Dendritic cell treated with granulocyte-macrophage colony-stimulating factor and Interleukin-4, amounts not matched to agents 40 ng/mL and 50 ng/mL, for 4 days (primary cell): ENCODE data around the gene SETBP1.

Experiments
- H3K27ac Mint-ChIP-seq: one replicate; pipeline ENCODE4 v1.8.0; 2022; ENCODE audit warnings: mild to moderate bottlenecking, mixed read lengths
- H3K27me3 Mint-ChIP-seq: one replicate; pipeline ENCODE4 v1.8.0; 2022; ENCODE audit warnings: mild to moderate bottlenecking, mixed read lengths
- H3K36me3 Mint-ChIP-seq: one replicate; pipeline ENCODE4 v1.8.0; 2022; ENCODE audit warnings: low read depth, mixed read lengths
- H3K4me1 Mint-ChIP-seq: one replicate; pipeline ENCODE4 v1.8.0; 2022; ENCODE audit warnings: low read depth, mixed read lengths
- H3K4me3 Mint-ChIP-seq: one replicate; pipeline ENCODE4 v1.8.0; 2022; ENCODE audit warnings: mild to moderate bottlenecking, moderate library complexity, mixed read lengths
- H3K9me3 Mint-ChIP-seq: one replicate; pipeline ENCODE4 v1.8.0; 2022; ENCODE audit warnings: mixed read lengths
- intact Hi-C: fragments of 100-400 bp; cut with micrococcal nuclease; formaldehyde crosslinking; loops from one replicate; pipeline ENCODE4 v1.15.0; 2022

Gene SETBP1

GRCh38 chr18:44859263-44859662 is 178.6 kb downstream of the SETBP1 start:
- H3K27me3 Mint-ChIP-seq: peaks cover 35% of the 10 kb centered on the region
- H3K9me3 Mint-ChIP-seq: no peaks in the 10 kb centered on the region
- no peak overlapping the region for H3K27ac Mint-ChIP-seq
- no peak overlapping the region for H3K4me3 Mint-ChIP-seq
- peaks cover 8% of the 10 kb centered on the region for H3K4me1 Mint-ChIP-seq
- H3K36me3 Mint-ChIP-seq: no peaks in the 10 kb centered on the region
- intact Hi-C loops: no loop called here

- H3K4me1 Mint-ChIP-seq: peaks cover 8% of the 10 kb centered on the region
- intact Hi-C loops: no loop called here
- H3K27me3 Mint-ChIP-seq: peaks cover 37% of the 10 kb centered on the region
- no peak overlapping the region for H3K4me3 Mint-ChIP-seq
- H3K9me3 Mint-ChIP-seq: no peaks in the 10 kb centered on the region
- H3K27ac Mint-ChIP-seq: no peak overlapping the region
- no peaks in the 10 kb centered on the region for H3K36me3 Mint-ChIP-seq
Observed at GRCh38 chr18:44859751-44860439, 179.2 kb downstream of the SETBP1 start.

DNA sequence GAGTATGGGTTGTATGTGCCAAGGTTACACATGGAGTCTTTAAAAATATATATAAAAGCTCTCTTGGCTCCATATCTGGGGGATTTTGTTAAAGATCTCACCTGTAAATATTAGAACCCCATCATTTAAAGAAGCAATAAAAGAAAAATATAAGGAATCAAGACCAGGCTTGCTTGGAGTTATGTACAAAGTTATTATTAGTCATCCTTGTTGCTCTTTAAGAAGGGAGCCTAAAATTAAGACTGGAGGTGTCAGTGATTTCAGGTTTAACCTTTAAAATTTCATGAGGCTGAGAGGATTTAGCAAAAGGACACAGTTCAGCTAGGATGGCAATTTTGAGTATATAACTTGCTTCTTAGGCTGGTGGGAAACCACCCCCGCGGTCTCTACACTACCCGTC is 181.4 kb downstream of the SETBP1 start:
- Mint-ChIP-seq H3K4me1 (no peaks in the 10 kb centered on the region), H3K27me3 (peaks cover 45% of the 10 kb centered on the region), H3K36me3 (no peaks in the 10 kb centered on the region), H3K27ac (no peak overlapping the region), H3K9me3 (no peaks in the 10 kb centered on the region), H3K4me3 (no peak overlapping the region)
- intact Hi-C loops: no loop called here

- Mint-ChIP-seq H3K27ac (no peak overlapping the region), H3K36me3 (no peaks in the 10 kb centered on the region), H3K4me1 (no peaks in the 10 kb centered on the region), H3K4me3 (no peak overlapping the region), H3K9me3 (no peaks in the 10 kb centered on the region), H3K27me3 (peaks cover 33% of the 10 kb centered on the region)
- intact Hi-C loops: no loop called here
Observed at GRCh38 chr18:44866103-44866502, 185.4 kb downstream of the SETBP1 start.

GRCh38 chr18:44869533-44869932 is 188.8 kb downstream of the SETBP1 start:
- Mint-ChIP-seq H3K4me1 (no peaks in the 10 kb centered on the region), H3K27me3 (peaks cover 40% of the 10 kb centered on the region), H3K27ac (no peak overlapping the region), H3K9me3 (no peaks in the 10 kb centered on the region), H3K4me3 (no peak overlapping the region), H3K36me3 (no peaks in the 10 kb centered on the region)
- intact Hi-C loops: no loop called here

GRCh38 chr18:44870631-44871502 is 190.2 kb downstream of the SETBP1 start:
- Mint-ChIP-seq H3K27ac (no peak overlapping the region), H3K36me3 (no peaks in the 10 kb centered on the region), H3K4me3 (no peak overlapping the region)

DNA sequence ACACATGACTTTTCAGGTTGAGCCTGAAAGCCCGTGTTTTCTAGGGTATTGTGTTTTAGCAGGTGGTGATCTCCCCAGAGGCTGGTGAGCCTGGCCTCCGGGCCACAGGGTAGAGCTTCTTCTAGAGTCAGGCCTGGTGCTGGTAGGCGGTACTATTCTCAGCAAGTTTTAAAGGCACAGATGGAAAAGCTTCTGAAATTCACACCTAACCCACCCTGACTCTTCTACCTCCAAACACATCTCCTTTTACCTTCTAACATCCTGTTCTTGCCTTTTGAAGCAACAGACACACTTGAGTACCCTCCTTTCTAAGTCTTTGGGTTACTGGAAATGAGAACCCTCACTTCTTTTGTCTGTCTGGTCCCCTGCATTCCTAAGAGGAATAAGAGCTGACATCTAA is 191.1 kb downstream of the SETBP1 start:
- H3K4me3 Mint-ChIP-seq: no peak overlapping the region
- H3K27me3 Mint-ChIP-seq: peaks cover 31% of the 10 kb centered on the region
- H3K27ac Mint-ChIP-seq: no peak overlapping the region
- intact Hi-C loops: no loop called here
- H3K9me3 Mint-ChIP-seq: no peaks in the 10 kb centered on the region
- H3K4me1 Mint-ChIP-seq: no peaks in the 10 kb centered on the region
- H3K36me3 Mint-ChIP-seq: no peaks in the 10 kb centered on the region

More at GRCh38 chr18:44870631-44871502, 190.2 kb downstream of the SETBP1 start:
- Mint-ChIP-seq H3K9me3 (no peaks in the 10 kb centered on the region), H3K4me1 (no peaks in the 10 kb centered on the region), H3K27me3 (peaks cover 35% of the 10 kb centered on the region)
- intact Hi-C loops: no loop called here

GRCh38 chr18:44876024-44876423 is 195.3 kb downstream of the SETBP1 start:
- Mint-ChIP-seq H3K36me3 (no peaks in the 10 kb centered on the region), H3K27ac (no peak overlapping the region), H3K4me1 (no peaks in the 10 kb centered on the region), H3K27me3 (peaks cover 48% of the 10 kb centered on the region), H3K4me3 (no peak overlapping the region), H3K9me3 (no peaks in the 10 kb centered on the region)
- intact Hi-C loops: no loop called here

DNA sequence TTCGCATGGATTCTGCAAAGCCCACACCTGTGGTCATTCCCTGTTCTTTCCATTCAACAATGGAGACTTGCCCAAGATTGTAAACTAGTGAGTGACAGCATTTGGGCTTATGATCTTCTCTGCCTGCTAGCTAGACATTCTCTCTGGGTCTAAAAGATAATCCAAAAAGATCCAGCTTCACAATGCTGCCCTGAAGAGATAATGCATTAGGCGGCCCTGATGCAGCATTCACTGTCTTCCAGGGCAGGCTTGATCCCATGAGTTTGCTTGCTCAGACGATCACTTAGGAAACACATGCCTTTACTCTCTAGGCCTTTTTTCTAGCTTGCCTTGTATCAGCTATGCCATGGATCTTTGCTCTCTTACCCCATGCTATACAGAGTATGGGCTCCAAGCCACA is 196.1 kb downstream of the SETBP1 start:
- no peak overlapping the region for H3K4me3 Mint-ChIP-seq
- intact Hi-C loops: no loop called here
- H3K4me1 Mint-ChIP-seq: no peaks in the 10 kb centered on the region
- H3K27ac Mint-ChIP-seq: no peak overlapping the region
- H3K27me3 Mint-ChIP-seq: peaks cover 47% of the 10 kb centered on the region
- no peaks in the 10 kb centered on the region for H3K36me3 Mint-ChIP-seq
- no peaks in the 10 kb centered on the region for H3K9me3 Mint-ChIP-seq

DNA sequence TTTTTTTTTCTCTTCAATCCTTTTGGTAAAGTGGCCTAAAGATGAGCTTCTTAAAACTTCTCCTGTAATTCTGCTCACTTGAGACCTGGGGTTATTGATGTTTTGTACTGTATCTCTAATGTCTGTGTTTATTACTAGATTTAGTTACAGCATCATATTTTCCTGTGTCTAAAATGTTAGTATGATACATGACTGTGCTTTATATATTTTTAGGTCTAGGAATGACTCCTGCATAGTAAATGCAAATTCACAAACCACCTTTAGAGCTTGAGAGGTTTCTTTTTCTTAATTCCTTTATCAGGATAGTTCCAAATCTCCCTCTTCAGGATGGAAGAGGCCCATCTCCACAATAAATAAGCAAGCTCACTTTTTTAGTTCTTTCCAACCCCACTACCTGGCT is 197.6 kb downstream of the SETBP1 start:
- Mint-ChIP-seq H3K4me3 (no peak overlapping the region), H3K36me3 (no peaks in the 10 kb centered on the region), H3K27ac (no peak overlapping the region), H3K9me3 (no peaks in the 10 kb centered on the region), H3K4me1 (peaks cover 2% of the 10 kb centered on the region), H3K27me3 (peaks cover 42% of the 10 kb centered on the region)
- intact Hi-C loops: no loop called here

DNA sequence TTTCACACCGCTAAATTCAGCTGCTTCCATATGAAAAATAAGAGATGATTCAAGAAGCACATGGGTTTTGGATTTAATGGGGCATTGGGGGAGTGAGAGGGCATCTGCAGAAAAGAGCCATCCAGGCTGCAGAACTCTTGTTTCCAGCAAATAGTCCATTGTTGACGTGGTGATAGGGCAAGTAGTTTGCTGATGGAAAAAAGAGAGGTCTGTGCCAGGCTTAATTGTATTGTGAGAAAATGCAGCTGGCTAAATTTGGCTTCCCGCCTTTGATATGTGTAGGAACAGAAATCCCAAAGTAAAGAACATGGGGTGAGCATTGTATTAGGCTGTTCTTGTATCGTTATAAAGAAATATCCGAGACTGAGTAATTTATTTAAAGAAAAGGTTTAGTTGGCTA is 199.5 kb downstream of the SETBP1 start:
- Mint-ChIP-seq H3K9me3 (no peaks in the 10 kb centered on the region), H3K27ac (no peak overlapping the region), H3K27me3 (peaks cover 34% of the 10 kb centered on the region), H3K4me1 (peaks cover 7% of the 10 kb centered on the region), H3K4me3 (no peak overlapping the region), H3K36me3 (no peaks in the 10 kb centered on the region)
- intact Hi-C loops: no loop called here

- Mint-ChIP-seq H3K9me3 (no peaks in the 10 kb centered on the region), H3K4me3 (no peak overlapping the region), H3K4me1 (peaks cover 7% of the 10 kb centered on the region), H3K27me3 (peaks cover 34% of the 10 kb centered on the region), H3K36me3 (no peaks in the 10 kb centered on the region), H3K27ac (no peak overlapping the region)
- intact Hi-C loops: no loop called here
Observed at GRCh38 chr18:44881461-44882162, 200.9 kb downstream of the SETBP1 start.

GRCh38 chr18:44882163-44882868 is 201.6 kb downstream of the SETBP1 start:
- Mint-ChIP-seq H3K4me1 (peaks cover 8% of the 10 kb centered on the region), H3K27me3 (peaks cover 34% of the 10 kb centered on the region), H3K4me3 (no peak overlapping the region), H3K27ac (no peak overlapping the region), H3K36me3 (no peaks in the 10 kb centered on the region), H3K9me3 (no peaks in the 10 kb centered on the region)
- intact Hi-C loops: no loop called here
